Progenitor cell of endocrine pancreas (in vitro differentiated cells): ENCODE data around the gene GOLGA6L7. TPM values are rescaled to one million over a fixed set of nuclear protein-coding genes. Genes with fewer than 3 reads are reported as not detected.
"Not testable (repeated sequence)": the region's sequence is repeated elsewhere in the genome, so short reads cannot be mapped to it uniquely, and the experiment has no call there.

ENCODE experiments used
- DNase-seq: peaks from one replicate; pipeline ENCODE4 v3.0.0; 2021; ENCODE audit warnings: low spot score; ENCODE audit not compliant: unreplicated experiment
- H3K27ac Mint-ChIP-seq: 2 replicates; pipeline ENCODE4 v1.8.0; 2021; ENCODE audit warnings: mild to moderate bottlenecking, moderate library complexity, mixed read lengths
- H3K27me3 Mint-ChIP-seq: 2 replicates; pipeline ENCODE4 v1.8.0; 2021; ENCODE audit warnings: mixed read lengths
- H3K36me3 Mint-ChIP-seq: 2 replicates; pipeline ENCODE4 v1.8.0; 2022; ENCODE audit warnings: mixed read lengths; ENCODE audit not compliant: insufficient read depth
- H3K4me1 Mint-ChIP-seq: 2 replicates; pipeline ENCODE4 v1.8.0; 2021; ENCODE audit warnings: low read depth, mixed read lengths
- H3K4me3 Mint-ChIP-seq: 2 replicates; pipeline ENCODE4 v1.8.0; 2021; ENCODE audit warnings: low read depth, mild to moderate bottlenecking, moderate library complexity, mixed read lengths
- H3K9me3 Mint-ChIP-seq: 2 replicates; pipeline ENCODE4 v1.8.0; 2021; ENCODE audit warnings: low read depth, mixed read lengths
- total RNA-seq: library from RNA; stranded (reverse); gene quantifications from 2 replicates; pipeline ENCODE4 v1.2.1, GENCODE V29; 2021

GOLGA6L7 gene
- total RNA-seq, 1 donor from 2014 or later: not detected

DNA sequence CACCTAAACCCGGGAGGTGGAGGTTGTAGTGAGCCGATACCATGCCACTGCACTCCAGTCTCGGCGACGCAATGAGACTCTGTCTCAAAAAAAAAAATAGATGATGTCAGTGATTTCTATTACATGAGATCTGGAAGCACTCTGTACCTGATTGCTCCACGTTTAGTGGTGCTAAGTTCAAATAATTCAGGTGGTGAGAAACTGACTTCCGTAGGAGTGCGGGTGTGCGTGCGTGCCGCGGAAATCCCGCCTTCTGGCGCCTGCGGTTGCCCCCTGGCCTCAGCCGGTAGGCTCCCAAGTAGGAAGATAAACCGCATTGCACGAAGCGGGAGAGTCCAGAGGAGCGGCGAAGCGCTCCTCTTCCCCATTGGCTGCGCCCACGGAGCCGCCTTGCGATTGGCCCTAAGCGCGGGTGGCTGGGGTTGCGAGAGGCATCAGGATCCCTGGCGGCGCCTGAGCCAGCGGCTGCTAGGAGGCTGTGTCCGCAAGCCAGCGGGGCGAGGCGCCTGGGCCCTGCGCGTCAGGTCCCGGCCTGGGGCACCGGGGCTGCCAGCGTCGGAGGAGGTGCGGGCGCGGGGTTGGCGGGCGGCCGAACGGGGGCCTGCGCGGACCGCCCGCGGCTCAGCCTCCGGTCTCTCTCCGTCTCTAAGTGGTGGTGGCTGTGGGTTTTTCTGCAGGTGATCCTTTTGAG lies 16.4 kb downstream of the GOLGA6L7 start:
- peak overlapping the region; percentile 62 for H3K27ac Mint-ChIP-seq
- H3K27me3 Mint-ChIP-seq: peaks cover 16% of the 10 kb centered on the region
- not testable (repeated sequence) for H3K36me3 Mint-ChIP-seq, H3K4me1 Mint-ChIP-seq, H3K9me3 Mint-ChIP-seq
- peak overlapping the region; percentile 73 for H3K4me3 Mint-ChIP-seq
- DNase-seq: peak; percentile 66

DNA sequence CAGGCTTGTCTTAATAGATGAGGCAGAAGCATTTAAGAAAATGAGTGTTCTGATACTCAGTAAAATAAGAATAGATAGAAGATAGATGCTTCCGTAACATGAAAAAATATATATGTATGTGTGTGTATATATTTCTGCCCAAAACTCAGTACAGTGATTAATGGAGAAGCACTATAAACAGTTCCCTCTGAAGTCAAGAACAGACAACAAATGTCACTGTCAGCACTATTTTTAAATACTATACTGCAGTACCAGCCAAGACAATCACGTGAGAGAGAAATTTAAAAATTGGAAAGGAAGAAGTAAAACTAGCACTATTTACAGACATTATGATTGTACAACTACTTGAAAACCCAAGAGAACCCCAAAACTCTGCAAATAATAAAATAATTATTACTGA lies 27.0 kb downstream of the GOLGA6L7 start:
- H3K4me1 Mint-ChIP-seq: not testable (repeated sequence)

DNA sequence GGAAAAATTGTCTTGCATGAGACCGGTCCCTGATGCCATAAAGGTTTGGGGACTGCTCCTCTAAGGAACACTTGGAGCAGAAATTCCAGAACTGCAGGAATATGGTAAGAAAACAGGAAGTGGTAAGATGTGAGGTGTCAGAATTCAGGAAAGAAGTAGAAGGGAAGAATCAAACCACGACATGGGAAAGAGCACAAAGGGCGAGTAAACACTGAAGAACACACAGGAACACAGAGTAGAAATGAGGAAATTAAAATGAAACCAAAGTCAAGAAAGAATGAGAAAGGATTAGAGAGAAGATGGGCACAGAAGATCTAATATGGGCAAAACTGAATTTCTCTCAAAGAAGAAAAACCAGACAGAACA lies 28.5 kb downstream of the GOLGA6L7 start:
- not testable (repeated sequence) for H3K4me1 Mint-ChIP-seq, H3K36me3 Mint-ChIP-seq, H3K4me3 Mint-ChIP-seq, DNase-seq, H3K27ac Mint-ChIP-seq, H3K27me3 Mint-ChIP-seq, H3K9me3 Mint-ChIP-seq

More for the DNA sequence above, 27.0 kb downstream of the GOLGA6L7 start:
- not testable (repeated sequence) for H3K9me3 Mint-ChIP-seq, H3K36me3 Mint-ChIP-seq, H3K27me3 Mint-ChIP-seq, H3K27ac Mint-ChIP-seq, DNase-seq, H3K4me3 Mint-ChIP-seq

DNA sequence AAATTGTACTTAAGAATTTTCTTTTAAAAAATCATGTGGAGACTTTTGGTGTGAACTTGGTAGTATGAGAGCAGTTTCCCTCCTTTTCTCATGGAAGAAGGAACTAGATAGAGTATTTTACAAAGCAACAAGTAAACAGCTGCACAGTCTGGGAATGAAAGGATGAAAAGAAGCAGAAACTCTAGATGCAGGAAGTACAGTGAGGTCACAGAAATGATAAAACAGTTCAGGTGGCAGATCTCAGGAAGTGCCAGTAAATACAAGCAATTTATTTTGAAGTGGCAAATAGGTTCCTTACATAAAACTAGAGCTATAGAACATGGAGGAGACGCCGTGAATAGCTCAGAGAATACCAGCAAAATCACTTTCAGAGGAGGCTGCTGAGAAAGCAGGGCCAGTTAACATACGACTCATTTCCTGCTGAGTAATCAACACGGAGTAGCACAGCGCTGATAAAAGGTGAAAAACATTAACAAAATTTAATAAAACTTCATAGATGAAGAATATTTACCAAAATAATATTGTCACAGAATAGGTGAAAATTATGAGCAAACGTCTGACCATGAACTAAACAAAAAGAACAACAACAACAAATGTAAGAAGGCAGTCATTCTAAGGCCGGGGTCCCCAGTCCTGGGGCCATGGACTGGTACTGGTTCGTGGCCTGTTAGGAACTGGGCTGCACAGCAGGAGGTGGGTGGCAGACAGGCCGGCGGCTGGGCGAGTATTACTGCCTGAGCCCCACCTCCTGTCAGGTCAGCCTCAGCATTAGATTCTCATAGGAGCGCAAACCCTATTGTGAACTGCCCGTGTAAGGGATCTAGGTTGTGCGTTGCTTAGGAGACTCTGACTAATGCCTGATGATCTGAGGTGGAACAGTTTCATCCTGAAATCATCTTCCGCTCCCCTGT lies 29.2 kb downstream of the GOLGA6L7 start:
- H3K36me3 Mint-ChIP-seq, H3K27me3 Mint-ChIP-seq, H3K9me3 Mint-ChIP-seq, DNase-seq, H3K4me3 Mint-ChIP-seq, H3K4me1 Mint-ChIP-seq, H3K27ac Mint-ChIP-seq: not testable (repeated sequence)

DNA sequence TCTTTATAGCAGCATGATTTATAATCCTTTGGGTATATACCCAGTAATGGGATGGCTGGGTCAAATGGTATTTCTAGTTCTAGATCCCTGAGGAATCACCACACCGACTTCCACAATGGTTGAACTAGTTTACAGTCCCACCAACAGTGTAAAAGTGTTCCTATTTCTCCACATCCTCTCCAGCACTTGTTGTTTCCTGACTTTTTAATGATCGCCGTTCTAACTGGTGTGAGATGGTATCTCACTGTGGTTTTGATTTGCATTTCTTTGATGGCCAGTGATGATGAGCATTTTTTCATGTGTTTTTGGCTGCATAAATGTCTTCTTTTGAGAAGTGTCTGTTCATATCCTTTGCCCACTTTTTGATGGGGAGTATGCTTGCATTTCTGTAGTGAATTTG lies 30.3 kb downstream of the GOLGA6L7 start:
- H3K9me3 Mint-ChIP-seq, H3K4me1 Mint-ChIP-seq, H3K27me3 Mint-ChIP-seq, H3K27ac Mint-ChIP-seq, H3K4me3 Mint-ChIP-seq, DNase-seq, H3K36me3 Mint-ChIP-seq: not testable (repeated sequence)

DNA sequence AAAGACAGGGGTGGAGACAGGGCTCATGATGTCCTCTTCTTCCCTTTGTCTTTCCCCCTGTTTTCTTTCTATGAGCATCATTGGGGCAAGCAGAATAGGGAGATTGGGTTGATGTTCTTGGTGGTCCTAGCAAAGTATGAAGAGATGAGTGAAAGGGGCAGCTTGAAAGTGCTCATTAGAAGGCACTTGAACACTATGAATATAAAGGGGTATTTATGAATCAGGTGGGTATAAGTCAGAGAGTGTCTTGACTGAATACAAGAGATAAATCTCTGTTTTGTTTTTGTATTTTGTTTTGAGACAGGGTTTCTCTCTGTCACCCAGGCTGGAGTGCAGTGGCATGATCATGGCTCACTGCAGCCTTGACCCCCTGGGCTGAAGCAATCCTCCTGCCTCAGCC lies 34.4 kb downstream of the GOLGA6L7 start:
- H3K4me3 Mint-ChIP-seq, H3K4me1 Mint-ChIP-seq, H3K9me3 Mint-ChIP-seq, DNase-seq, H3K27ac Mint-ChIP-seq, H3K36me3 Mint-ChIP-seq: not testable (repeated sequence)
- peaks cover 13% of the 10 kb centered on the region for H3K27me3 Mint-ChIP-seq

DNA sequence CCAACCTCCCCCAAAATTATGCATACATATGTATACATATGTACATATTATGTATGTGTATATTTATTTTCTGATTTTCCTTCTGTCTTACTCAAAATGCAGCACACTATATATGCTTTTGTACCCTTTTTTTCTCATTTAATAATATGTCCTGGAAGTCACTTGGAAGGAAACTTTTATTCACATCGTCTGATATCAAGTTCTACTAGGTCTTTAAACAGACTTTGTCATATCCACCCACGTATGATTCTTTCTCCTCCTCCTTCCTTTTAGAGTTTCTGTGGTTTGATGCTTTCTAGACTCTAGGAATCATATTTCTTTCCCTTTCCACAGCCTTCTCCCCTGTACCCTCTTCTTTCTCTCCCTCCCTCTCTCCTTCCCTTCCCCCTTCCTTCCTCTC lies 35.1 kb downstream of the GOLGA6L7 start:
- not testable (repeated sequence) for H3K27ac Mint-ChIP-seq, H3K36me3 Mint-ChIP-seq, DNase-seq, H3K4me1 Mint-ChIP-seq, H3K4me3 Mint-ChIP-seq, H3K9me3 Mint-ChIP-seq
- peaks cover 13% of the 10 kb centered on the region for H3K27me3 Mint-ChIP-seq

DNA sequence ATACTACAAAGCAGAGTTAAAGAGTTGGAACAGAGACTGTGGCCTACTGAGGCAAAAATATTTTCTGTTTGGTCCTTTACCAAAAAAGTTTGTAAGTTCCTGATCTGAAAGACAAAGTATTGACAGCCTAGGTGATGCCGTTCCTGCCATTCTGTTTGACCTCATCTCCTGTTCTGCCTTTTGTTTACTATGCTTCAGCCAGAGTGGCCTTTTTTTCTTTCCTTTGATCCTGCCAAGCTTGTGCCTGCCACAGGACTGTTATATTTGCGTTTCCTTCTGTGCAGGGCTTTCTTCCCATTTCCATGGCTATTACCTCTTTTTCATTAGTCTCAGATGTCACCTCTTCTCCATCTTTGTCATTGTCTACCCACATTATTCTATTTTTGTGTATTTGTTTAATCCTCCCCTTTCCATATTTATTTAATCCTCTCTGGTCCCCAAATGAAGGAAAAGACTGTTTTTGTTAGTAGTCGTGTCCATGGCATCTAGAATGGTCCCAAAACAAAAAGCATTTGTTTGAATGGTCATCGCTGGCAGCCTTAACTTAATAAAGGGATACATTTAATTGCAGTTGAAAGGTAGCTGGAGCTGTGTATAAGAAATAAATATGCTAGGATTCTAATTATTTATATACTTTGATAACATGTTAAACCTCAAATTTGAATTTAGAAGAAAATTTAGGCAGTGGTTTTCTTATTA lies 36.4 kb downstream of the GOLGA6L7 start:
- H3K36me3 Mint-ChIP-seq, H3K4me1 Mint-ChIP-seq, DNase-seq, H3K27ac Mint-ChIP-seq, H3K4me3 Mint-ChIP-seq, H3K9me3 Mint-ChIP-seq: not testable (repeated sequence)
- peaks cover 13% of the 10 kb centered on the region for H3K27me3 Mint-ChIP-seq

DNA sequence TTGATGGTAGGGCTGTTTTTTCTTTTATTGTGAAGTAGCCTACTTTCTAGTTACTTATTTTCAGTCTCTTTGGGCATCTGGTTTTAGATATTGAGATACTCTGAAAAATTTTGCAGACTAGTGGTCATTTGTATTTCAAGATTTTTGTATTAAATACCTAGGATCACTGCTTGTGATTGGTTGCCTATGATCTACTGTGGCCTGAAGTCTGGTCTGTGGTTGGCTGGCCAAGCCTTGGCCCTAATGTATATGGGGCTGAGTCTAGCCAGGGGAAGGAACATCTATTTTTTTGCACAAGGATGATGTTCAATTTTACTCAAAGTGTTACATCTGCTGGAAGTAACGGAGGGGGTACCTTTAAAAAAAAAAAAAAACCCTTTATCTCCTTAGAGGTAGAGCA lies 38.0 kb downstream of the GOLGA6L7 start:
- DNase-seq, H3K9me3 Mint-ChIP-seq, H3K27ac Mint-ChIP-seq, H3K36me3 Mint-ChIP-seq, H3K4me3 Mint-ChIP-seq, H3K4me1 Mint-ChIP-seq: not testable (repeated sequence)
- peaks cover 13% of the 10 kb centered on the region for H3K27me3 Mint-ChIP-seq

DNA sequence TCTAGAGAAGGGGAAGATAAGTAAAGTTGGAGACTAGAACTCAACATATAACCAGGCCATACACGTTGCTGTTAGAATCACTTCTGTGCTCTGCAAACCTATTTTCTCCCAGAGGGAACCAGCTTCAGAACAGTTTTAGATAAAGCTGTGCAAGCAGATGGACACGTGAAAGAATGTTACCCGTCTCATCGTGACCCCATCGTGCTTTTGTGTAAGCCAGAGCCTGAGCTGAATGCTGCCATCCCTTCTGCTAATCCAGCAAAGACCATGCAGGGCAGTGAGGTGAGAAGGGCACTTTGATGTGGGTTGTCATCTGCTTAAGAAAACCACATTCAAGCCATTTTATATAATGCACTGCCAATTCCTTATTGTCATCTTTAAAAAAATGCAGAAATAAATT lies 40.3 kb downstream of the GOLGA6L7 start:
- not testable (repeated sequence) for H3K27me3 Mint-ChIP-seq, DNase-seq, H3K9me3 Mint-ChIP-seq, H3K36me3 Mint-ChIP-seq, H3K4me3 Mint-ChIP-seq, H3K4me1 Mint-ChIP-seq, H3K27ac Mint-ChIP-seq

DNA sequence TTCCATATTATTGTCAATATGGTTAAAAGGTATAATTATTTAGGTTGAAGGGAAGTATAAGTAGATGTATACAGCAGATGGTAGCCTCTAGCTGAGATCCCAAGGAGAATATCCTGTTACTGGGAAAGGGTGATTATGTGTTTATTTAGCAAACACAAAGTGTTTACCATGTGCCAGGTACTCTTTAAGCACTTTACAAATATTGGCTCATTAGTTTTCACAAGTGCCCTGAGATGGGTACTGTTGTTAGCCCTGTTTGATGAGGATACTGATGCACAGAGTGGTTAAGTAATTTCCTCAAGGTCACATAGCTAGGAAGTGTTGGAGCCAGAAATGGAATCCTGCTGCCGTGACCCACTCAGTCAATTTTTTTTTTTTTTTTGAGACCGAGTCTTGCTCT lies 48.1 kb downstream of the GOLGA6L7 start:
- H3K36me3 Mint-ChIP-seq, H3K9me3 Mint-ChIP-seq, H3K4me1 Mint-ChIP-seq, H3K27ac Mint-ChIP-seq, DNase-seq, H3K4me3 Mint-ChIP-seq: not testable (repeated sequence)
- H3K27me3 Mint-ChIP-seq: peaks cover 31% of the 10 kb centered on the region

DNA sequence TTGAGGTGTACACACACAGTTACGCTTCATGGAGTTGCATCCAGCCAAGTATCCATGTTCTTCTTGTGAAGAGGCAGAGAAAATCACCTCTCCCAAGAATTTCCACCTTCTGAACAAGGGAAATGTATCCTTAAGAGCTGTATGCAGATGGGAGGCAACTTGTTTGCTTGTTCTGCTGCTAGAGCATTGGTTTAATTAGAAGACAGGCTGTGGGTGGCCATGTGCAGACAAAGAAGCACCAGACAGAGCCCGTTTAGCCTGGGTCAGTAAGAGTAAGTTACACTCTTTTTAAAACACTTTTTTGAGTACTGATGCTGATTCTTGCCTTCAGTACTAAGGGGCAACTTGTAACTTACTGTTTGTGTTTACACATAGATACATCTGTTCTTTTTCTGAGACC lies 50.2 kb downstream of the GOLGA6L7 start:
- not testable (repeated sequence) for H3K27ac Mint-ChIP-seq, DNase-seq, H3K4me3 Mint-ChIP-seq, H3K9me3 Mint-ChIP-seq, H3K36me3 Mint-ChIP-seq, H3K4me1 Mint-ChIP-seq
- H3K27me3 Mint-ChIP-seq: peaks cover 31% of the 10 kb centered on the region
